ENCODE data around the gene PLD5. TPM values are rescaled to one million over a fixed set of nuclear protein-coding genes. Genes with fewer than 3 reads are reported as not detected.
"Not testable (repeated sequence)": the region's sequence is repeated elsewhere in the genome, so short reads cannot be mapped to it uniquely, and the experiment has no call there.

The PLD5 gene
- total RNA-seq, 1 experiment from 2014 or later, result not detected

GRCh38 chr1:242184955-242185354 is 339.5 kb downstream of the PLD5 start:
- H3K4me3 ChIP-seq (ENCODE audit: low read length), result no peak overlapping the region

GRCh38 chr1:242179767-242180166 is 344.7 kb downstream of the PLD5 start:
- H3K36me3 ChIP-seq (ENCODE audit: low read depth, low read length); H3K27ac ChIP-seq (ENCODE audit: low read length); H3K79me2 ChIP-seq (ENCODE audit: low read length); POLR2A ChIA-PET (ENCODE audit: unreplicated experiment); H4K20me1 ChIP-seq (ENCODE audit: low read length); intact Hi-C loops (cut with micrococcal nuclease); CTCF ChIA-PET; H2AFZ ChIP-seq (ENCODE audit: low read length); H3K4me1 ChIP-seq (ENCODE audit: insufficient read depth, low read length); H3F3A ChIP-seq (ENCODE audit: low read length, unreplicated experiment); DNase-seq; H3K9ac ChIP-seq (ENCODE audit: low read length); H3K9me2 ChIP-seq (replicated peaks; ENCODE audit: low read length); H3K9me3 ChIP-seq (ENCODE audit: low read length); ATAC-seq; H3K4me3 ChIP-seq (ENCODE audit: low read length); H3K4me2 ChIP-seq (ENCODE audit: low read length); BruUV-seq (replicated peaks): not testable (repeated sequence)
- H3K27me3 ChIP-seq (ENCODE audit: low read length), result peaks cover 19% of the 10 kb centered on the region

More at GRCh38 chr1:242184955-242185354, 339.5 kb downstream of the PLD5 start:
- no peaks in the 10 kb centered on the region for H3F3A ChIP-seq (ENCODE audit: low read length, unreplicated experiment)
- no peaks in the 10 kb centered on the region for H3K4me1 ChIP-seq (ENCODE audit: insufficient read depth, low read length)
- no peaks in the 10 kb centered on the region for H3K9me3 ChIP-seq (ENCODE audit: low read length)
- no peak overlapping the region for H3K27ac ChIP-seq (ENCODE audit: low read length)
- no peaks in the 10 kb centered on the region for H3K9me2 ChIP-seq (replicated peaks; ENCODE audit: low read length)
- no TSS peak for BruUV-seq (replicated peaks)
- peaks cover 14% of the 10 kb centered on the region; the same call in 1 of the 2 replicates for H3K27me3 ChIP-seq (ENCODE audit: low read length)
- no peak for ATAC-seq
- H4K20me1 ChIP-seq (ENCODE audit: low read length), result no peaks in the 10 kb centered on the region
- no peak overlapping the region for H2AFZ ChIP-seq (ENCODE audit: low read length)
- TF ChIP-seq EZH2 (IDR thresholded peaks at IDR 0.05; ENCODE audit: low read length, unreplicated experiment), result no peak
- TF ChIP-seq, protein P1, sequence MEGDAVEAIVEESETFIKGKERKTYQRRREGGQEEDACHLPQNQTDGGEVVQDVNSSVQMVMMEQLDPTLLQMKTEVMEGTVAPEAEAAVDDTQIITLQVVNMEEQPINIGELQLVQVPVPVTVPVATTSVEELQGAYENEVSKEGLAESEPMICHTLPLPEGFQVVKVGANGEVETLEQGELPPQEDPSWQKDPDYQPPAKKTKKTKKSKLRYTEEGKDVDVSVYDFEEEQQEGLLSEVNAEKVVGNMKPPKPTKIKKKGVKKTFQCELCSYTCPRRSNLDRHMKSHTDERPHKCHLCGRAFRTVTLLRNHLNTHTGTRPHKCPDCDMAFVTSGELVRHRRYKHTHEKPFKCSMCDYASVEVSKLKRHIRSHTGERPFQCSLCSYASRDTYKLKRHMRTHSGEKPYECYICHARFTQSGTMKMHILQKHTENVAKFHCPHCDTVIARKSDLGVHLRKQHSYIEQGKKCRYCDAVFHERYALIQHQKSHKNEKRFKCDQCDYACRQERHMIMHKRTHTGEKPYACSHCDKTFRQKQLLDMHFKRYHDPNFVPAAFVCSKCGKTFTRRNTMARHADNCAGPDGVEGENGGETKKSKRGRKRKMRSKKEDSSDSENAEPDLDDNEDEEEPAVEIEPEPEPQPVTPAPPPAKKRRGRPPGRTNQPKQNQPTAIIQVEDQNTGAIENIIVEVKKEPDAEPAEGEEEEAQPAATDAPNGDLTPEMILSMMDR (conservative IDR thresholded peaks at IDR 0.05; ENCODE audit: low read depth, low read length), result no peak
- no peak for TF ChIP-seq EZH2phosphoT487 (IDR thresholded peaks at IDR 0.05; ENCODE audit: borderline replicate concordance, low read length)
- DNase-seq, result no peak
- H3K79me2 ChIP-seq (ENCODE audit: low read length), result no peaks in the 10 kb centered on the region
- H3K9ac ChIP-seq (ENCODE audit: low read length), result no peak overlapping the region
- intact Hi-C loops (cut with micrococcal nuclease), result no loop called here
- no peak overlapping the region for H3K4me2 ChIP-seq (ENCODE audit: low read length)
- ChIA-PET CTCF (no interaction called here), POLR2A (ENCODE audit: unreplicated experiment) (no interaction called here)
- no peaks in the 10 kb centered on the region for H3K36me3 ChIP-seq (ENCODE audit: low read depth, low read length)

DNA sequence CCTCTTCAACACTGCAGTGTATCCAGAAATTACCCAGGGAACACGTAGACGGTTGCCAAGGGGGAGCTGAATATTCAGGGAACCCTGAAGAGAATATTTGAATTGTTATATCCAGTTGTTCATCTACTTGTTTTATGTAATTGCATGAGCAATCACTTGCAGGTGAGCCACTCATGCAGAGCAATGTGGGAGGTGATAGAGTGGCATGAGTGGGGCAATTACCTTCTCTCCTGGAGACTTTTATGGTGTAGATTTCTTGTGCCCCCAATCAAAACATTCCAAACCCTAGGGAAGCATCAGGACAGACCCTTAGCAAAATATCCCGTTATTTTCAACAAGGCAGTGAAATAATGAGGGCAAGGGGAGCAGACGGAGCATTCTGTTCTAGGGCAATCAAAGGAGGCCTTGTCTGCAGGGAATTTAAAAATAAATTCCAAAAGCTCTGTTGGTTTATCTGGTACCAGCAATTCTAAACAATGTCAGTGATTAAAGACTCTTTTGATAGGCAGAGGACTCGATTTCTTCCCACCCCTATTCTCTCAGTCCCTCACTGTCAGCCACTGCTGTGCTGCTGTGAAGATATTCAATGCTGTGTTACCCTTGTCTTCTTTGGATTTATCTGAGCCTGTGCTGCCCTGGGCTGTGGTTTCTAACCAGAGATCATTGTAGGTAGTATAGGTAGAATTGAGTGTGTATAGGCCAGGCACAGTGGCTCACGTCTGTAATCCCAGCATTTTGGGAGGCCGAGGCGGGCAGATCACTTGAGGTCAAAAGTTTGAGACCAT is 345.4 kb downstream of the PLD5 start:
- Histone ChIP-seq H3K79me2 (ENCODE audit: low read length) (no peaks in the 10 kb centered on the region), H4K20me1 (ENCODE audit: low read length) (no peaks in the 10 kb centered on the region), H2AFZ (ENCODE audit: low read length) (no peak overlapping the region), H3K9me2 (replicated peaks; ENCODE audit: low read length) (no peaks in the 10 kb centered on the region), H3K27ac (ENCODE audit: low read length) (no peak overlapping the region), H3F3A (ENCODE audit: low read length, unreplicated experiment) (no peaks in the 10 kb centered on the region), H3K36me3 (ENCODE audit: low read depth, low read length) (no peaks in the 10 kb centered on the region), H3K4me2 (ENCODE audit: low read length) (no peak overlapping the region), H3K4me3 (ENCODE audit: low read length) (no peak overlapping the region), H3K9ac (ENCODE audit: low read length) (no peak overlapping the region), H3K4me1 (ENCODE audit: insufficient read depth, low read length) (no peaks in the 10 kb centered on the region), H3K27me3 (ENCODE audit: low read length) (peaks cover 15% of the 10 kb centered on the region), H3K9me3 (ENCODE audit: low read length) (no peaks in the 10 kb centered on the region)
- no TSS peak for BruUV-seq (replicated peaks)
- ATAC-seq, result no peak
- CTCF ChIA-PET, result no interaction called here
- DNase-seq, result no peak
- intact Hi-C loops (cut with micrococcal nuclease), result no loop called here
- TF ChIP-seq, protein P1 (conservative IDR thresholded peaks at IDR 0.05; ENCODE audit: low read depth, low read length), result no peak
- no peak for TF ChIP-seq EZH2phosphoT487 (IDR thresholded peaks at IDR 0.05; ENCODE audit: borderline replicate concordance, low read length)
- TF ChIP-seq EZH2 (IDR thresholded peaks at IDR 0.05; ENCODE audit: low read length, unreplicated experiment), result no peak
- POLR2A ChIA-PET (ENCODE audit: unreplicated experiment), result no interaction called here

Measured in PC-3 (cell line).